ENCODE data around the gene GORASP1. TPM values are rescaled to one million over a fixed set of nuclear protein-coding genes. Genes with fewer than 3 reads are reported as not detected.

GORASP1 gene
- total RNA-seq, 4 donors from 2014 or later, result 29.0 to 45.2 (median 34.4) TPM

DNA sequence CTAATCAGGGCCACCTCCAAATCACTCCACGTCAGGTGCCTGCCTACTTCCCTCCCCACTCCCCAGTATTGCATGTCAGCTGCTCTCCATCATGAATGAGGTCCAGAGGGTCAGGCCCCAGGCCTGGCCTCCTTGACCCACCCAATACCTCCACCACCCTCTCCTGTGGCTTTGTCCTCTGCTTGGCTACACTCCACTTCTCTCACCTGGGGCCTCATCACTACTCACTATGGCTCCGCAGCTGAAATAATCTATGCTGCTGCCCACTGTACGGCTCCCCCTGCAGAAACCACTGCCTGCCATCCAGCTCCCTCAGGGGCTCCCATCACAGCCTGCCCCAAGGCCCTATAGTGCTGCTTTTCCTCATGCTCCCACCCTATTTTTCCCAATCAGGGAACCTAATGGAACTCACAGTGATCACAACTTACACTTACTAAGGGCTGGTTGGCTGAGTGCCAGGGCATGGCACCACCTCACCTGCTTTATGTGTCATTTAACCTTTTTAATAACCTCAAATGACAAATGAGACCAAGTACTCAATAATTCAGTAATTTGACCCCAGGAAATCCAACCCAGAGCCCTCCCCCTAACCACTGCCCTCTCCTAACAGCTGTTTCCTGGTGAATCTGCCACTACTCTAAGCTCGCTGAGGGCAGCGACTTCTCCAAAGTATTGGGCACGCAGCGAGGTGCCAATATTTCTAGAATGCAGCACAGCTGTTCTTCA is 2.3 kb downstream of the GORASP1 start:
- TF ChIP-seq, protein P1, sequence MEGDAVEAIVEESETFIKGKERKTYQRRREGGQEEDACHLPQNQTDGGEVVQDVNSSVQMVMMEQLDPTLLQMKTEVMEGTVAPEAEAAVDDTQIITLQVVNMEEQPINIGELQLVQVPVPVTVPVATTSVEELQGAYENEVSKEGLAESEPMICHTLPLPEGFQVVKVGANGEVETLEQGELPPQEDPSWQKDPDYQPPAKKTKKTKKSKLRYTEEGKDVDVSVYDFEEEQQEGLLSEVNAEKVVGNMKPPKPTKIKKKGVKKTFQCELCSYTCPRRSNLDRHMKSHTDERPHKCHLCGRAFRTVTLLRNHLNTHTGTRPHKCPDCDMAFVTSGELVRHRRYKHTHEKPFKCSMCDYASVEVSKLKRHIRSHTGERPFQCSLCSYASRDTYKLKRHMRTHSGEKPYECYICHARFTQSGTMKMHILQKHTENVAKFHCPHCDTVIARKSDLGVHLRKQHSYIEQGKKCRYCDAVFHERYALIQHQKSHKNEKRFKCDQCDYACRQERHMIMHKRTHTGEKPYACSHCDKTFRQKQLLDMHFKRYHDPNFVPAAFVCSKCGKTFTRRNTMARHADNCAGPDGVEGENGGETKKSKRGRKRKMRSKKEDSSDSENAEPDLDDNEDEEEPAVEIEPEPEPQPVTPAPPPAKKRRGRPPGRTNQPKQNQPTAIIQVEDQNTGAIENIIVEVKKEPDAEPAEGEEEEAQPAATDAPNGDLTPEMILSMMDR (IDR thresholded peaks at IDR 0.05; ENCODE audit: low read depth), result no peak

DNA sequence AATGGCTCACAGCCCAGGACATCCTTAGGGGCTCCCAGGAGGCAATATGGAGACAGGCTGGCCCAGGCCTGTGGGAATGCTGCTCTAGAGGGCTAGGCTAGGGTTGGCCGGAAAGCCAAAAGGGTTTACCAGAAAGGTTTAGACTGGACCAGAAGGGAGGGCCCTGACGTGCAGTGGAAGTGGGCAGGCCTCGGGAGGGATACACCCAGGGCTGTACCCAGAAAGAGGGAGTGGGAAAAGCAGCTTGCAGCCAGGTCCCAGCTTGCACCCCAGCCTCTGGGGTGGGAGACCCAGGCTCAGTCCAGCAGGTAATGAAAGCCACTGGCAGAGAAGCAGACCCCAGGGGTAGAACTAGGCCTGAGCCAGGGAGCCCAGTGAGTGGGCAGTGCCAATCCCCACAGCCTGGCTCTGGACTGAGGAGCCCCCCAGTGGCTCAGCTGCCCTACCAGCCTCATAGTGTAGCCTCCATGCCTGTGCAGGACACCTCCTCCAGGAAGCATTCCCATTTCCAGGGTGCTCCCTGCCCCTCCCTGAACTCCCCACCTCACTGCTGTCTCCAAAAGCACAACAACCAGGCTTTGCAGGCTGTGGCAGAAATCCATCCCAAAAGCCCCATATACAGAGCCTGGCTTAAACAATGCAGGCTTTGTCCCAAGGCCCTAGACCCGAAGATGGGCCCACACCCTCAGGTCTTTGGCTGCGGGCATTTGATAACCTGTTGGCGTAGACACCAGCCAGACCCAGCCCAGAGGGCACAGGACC is 3.5 kb downstream of the GORASP1 start:
- TF ChIP-seq, protein P1 (IDR thresholded peaks at IDR 0.05; ENCODE audit: low read depth), result no peak

DNA sequence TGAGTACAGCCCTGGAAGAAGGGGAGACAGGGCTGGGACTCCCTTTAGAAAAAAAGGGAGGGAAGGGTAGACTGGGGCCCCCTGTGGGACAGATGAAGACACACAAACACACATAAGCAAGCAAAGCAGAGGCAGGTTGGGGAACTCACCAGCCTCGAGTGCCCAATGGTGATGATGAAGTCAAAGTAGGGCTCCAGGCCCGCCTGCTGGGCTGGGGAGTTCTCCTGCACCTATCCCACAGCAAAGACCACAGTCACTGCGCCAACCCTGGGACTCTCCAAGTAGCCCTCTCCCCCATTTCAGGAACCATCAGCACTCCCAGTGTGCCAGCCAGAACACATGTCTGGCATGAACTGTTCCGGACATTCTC is 4.1 kb downstream of the GORASP1 start:
- TF ChIP-seq, protein P1 (IDR thresholded peaks at IDR 0.05; ENCODE audit: low read depth), result no peak

DNA sequence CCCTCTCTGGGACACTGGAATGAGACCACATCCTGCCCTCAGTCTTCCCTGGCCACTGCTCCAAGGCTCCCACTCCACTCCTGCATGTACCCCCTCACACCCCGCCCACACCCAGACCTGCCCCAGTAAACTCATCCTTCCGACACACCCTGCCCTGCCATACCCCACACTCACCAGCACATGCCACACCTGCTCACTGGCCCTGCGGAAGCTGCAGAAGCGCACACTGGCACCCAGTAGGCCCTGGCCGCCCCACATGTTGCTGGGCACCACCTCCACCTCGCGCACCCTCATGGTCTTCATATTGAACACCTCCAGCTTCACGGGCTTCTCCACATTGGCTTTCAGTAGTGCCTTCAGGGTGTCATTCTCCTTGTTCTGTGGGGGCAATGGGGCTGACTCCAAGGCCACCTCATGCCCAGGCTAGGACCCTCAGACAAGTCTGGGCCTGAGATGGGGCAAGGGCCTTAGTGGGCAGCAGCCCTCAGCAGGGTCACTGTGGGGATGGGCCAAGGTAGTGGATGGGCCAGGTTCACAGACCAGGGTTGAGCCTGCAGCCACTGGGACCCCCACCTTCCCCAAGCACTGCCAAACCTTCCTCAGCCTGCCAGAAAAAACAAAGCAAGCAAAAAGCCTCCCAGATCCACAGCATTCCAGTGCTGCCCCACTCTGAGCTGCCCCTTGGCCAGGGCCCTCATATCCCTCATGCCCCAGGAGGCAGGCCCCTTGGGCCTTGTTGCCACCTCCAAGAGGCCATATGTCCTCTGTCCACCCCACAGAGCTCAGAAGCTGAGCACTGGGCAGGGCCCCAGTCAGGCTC is 4.7 kb downstream of the GORASP1 start:
- TF ChIP-seq, protein P1 (IDR thresholded peaks at IDR 0.05; ENCODE audit: low read depth), result no peak

DNA sequence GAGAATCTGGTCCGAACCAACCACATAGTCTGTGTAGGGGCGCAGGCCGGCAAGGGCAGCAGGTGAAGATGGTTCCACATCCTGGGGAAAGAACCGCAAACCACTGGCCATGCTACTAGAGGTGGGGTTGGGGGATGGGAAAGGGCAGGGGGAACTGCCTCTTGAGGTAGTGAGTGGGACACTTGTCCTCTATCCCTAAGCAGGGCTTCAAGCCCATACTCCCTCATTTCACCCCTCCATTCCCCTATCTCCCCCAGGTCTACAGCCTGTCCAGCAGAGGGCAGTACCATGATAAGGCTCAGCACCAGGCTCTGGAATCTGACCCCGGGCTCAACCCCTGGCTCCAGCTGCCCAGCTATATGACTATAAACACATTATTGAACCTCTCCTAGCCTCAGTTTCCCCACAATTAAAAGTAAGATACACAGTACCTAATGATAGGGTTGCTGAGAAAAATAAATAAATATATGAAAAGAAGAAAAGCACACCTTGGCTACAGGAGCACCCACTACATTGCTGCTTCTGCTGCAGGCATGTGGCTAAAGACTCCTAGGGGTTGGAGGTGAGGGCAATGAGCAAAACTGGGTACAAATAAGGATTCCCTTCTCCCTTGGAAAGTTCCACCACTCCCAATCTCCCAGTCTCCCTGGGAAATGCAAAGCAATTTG is 6.3 kb downstream of the GORASP1 start:
- TF ChIP-seq, protein P1 (IDR thresholded peaks at IDR 0.05; ENCODE audit: low read depth), result no peak

DNA sequence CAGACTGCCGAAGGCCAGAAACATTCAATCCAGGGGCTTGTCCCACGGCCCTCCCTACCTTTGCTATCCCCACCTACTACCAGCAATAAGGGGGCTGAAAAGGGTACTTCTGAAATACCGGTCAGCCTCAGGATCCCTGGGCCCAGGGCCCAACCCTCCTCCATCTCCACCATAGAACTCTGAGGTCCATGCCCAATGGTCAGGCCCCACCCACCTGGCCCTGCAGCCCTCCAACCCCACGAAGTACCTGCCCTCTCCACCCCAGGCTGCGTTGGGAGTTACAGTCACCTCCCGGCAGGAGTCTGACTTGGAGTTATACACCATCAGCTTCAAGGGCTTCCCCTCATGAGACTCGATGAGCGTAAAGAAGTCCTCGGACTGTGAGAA is 6.9 kb downstream of the GORASP1 start:
- TF ChIP-seq, protein P1 (IDR thresholded peaks at IDR 0.05; ENCODE audit: low read depth), result no peak

All from subcutaneous adipose tissue (tissue), 4 donors.